Measurements from ENCODE around the gene RNF225.
"Not testable (repeated sequence)": the region's sequence is repeated elsewhere in the genome, so short reads cannot be mapped to it uniquely, and the experiment has no call there.

RNF225 gene

GRCh38 chr19:58387338-58388174 is 7.9 kb upstream of the RNF225 start:
- DNase-seq (ENCODE audit: low read depth): no peak

- no peak for DNase-seq (ENCODE audit: low read depth)
These were observed 7.3 kb upstream of the RNF225 start for GRCh38 chr19:58388175-58388526.

GRCh38 chr19:58392945-58393724 is 2.3 kb upstream of the RNF225 start:
- no peak for DNase-seq (ENCODE audit: low read depth)

GRCh38 chr19:58393725-58394033 is 1.8 kb upstream of the RNF225 start:
- no peak for DNase-seq (ENCODE audit: low read depth)

- DNase-seq (ENCODE audit: low read depth): no peak
These were observed 636 bp upstream of the RNF225 start for GRCh38 chr19:58394821-58395219.

GRCh38 chr19:58395979-58396627 is 647 bp downstream of the RNF225 start:
- no peak for DNase-seq (ENCODE audit: low read depth)

GRCh38 chr19:58396691-58397532 is 1.5 kb downstream of the RNF225 start:
- no peak for DNase-seq (ENCODE audit: low read depth)

GRCh38 chr19:58397533-58398037 is 2.1 kb downstream of the RNF225 start:
- DNase-seq (ENCODE audit: low read depth): no peak

- no peak for DNase-seq (ENCODE audit: low read depth)
These were observed 2.6 kb downstream of the RNF225 start for GRCh38 chr19:58398087-58398486.

- DNase-seq (ENCODE audit: low read depth): no peak
These were observed 3.1 kb downstream of the RNF225 start for GRCh38 chr19:58398545-58398944.

- DNase-seq (ENCODE audit: low read depth): no peak
These were observed 4.4 kb downstream of the RNF225 start for GRCh38 chr19:58399903-58400302.

GRCh38 chr19:58400316-58400915 is 5.0 kb downstream of the RNF225 start:
- DNase-seq (ENCODE audit: low read depth): no peak

GRCh38 chr19:58400916-58401839 is 5.7 kb downstream of the RNF225 start:
- peak; percentile 97 for DNase-seq (ENCODE audit: low read depth)

GRCh38 chr19:58401840-58402421 is 6.5 kb downstream of the RNF225 start:
- no peak for DNase-seq (ENCODE audit: low read depth)

- DNase-seq (ENCODE audit: low read depth): not testable (repeated sequence)
These were observed 8.5 kb downstream of the RNF225 start for GRCh38 chr19:58403920-58404478.

GRCh38 chr19:58406818-58407657 is 11.6 kb downstream of the RNF225 start:
- DNase-seq (ENCODE audit: low read depth): no peak

GRCh38 chr19:58407658-58408151 is 12.2 kb downstream of the RNF225 start:
- DNase-seq (ENCODE audit: low read depth): no peak

Measured in activated T-helper 1 cell treated with Interleukin-2 at 50 U/mL for 16 hours (primary cell).